CD4-positive, alpha-beta T cell (primary cell): ENCODE results near the gene ECT2L. TPM values are rescaled to one million over a fixed set of nuclear protein-coding genes. Genes with fewer than 3 reads are reported as not detected.

ENCODE experiments used
- ATAC-seq: fragments of 200-7000 bp; cut with Tn5 transposase; one replicate; pipeline ENCODE4 v1.10.0; 2022; ENCODE audit warnings: mild to moderate bottlenecking; ENCODE audit not compliant: poor library complexity
- CTCF ChIA-PET: fragments of 350-600 bp; sonication (Branson Sonifier 250); formaldehyde crosslinking; loops from one replicate; lab custom pipeline; 2021; ENCODE audit warnings: antibody characterized with exemption, inconsistent platforms; lab: Charles Lee
- POLR2A ChIA-PET: fragments of 350-600 bp; sonication (Branson Sonifier 250); formaldehyde crosslinking; loops from one replicate; lab custom pipeline; 2021; ENCODE audit warnings: antibody characterized with exemption, inconsistent platforms; lab: Charles Lee
- DNase-seq, 14 experiments: peaks; one replicate each; pipeline ENCODE4 v3.0.0-alpha.2; 2013 to 2020; ENCODE audit warnings: mixed read lengths in 2 of 14
- H3K27ac ChIP-seq, 2 donors: one replicate each; pipeline versions ENCODE4 v1.5.1 to v1.7.0; 2013; ENCODE audit warnings: low read length in 2 of 2, low read depth in 1 of 2, mild to moderate bottlenecking in 1 of 2
- H3K27me3 ChIP-seq, 2 experiments: 1 replicate in 1 of 2; 2 replicates in 1 of 2; pipeline versions ENCODE4 v1.6.1 to v1.7.0; 2013; ENCODE audit warnings: low read length in 2 of 2, control low read depth in 1 of 2, mild to moderate bottlenecking in 1 of 2, moderate library complexity in 1 of 2; ENCODE audit not compliant: insufficient read depth in 2 of 2, control insufficient read depth in 1 of 2
- H3K36me3 ChIP-seq: one replicate; pipeline ENCODE4 v1.6.1; 2013; ENCODE audit warnings: low read length, control low read depth; ENCODE audit not compliant: insufficient read depth
- H3K4me1 ChIP-seq: one replicate; pipeline ENCODE4 v1.6.1; 2013; ENCODE audit warnings: low read length, control low read depth; ENCODE audit not compliant: insufficient read depth
- H3K4me3 ChIP-seq: one replicate; pipeline ENCODE4 v1.5.1; 2013; ENCODE audit warnings: mild to moderate bottlenecking, low read length, moderate library complexity
- H3K9me3 ChIP-seq, 2 experiments: 1 replicate in 1 of 2; 2 replicates in 1 of 2; pipeline versions ENCODE4 v1.6.1 to v1.7.0; 2013; ENCODE audit warnings: low read length in 2 of 2, mild to moderate bottlenecking in 2 of 2, control low read depth in 1 of 2, moderate library complexity in 1 of 2; ENCODE audit not compliant: control insufficient read depth in 1 of 2, insufficient read depth in 1 of 2
- H3K27ac Mint-ChIP-seq: one replicate; pipeline ENCODE4 v1.8.0; 2020; ENCODE audit warnings: mixed read lengths
- H3K27me3 Mint-ChIP-seq: one replicate; pipeline ENCODE4 v1.8.0; 2021; ENCODE audit warnings: mixed read lengths
- H3K36me3 Mint-ChIP-seq: one replicate; pipeline ENCODE4 v1.8.0; 2021; ENCODE audit warnings: low read depth, mixed read lengths
- H3K4me1 Mint-ChIP-seq: one replicate; pipeline ENCODE4 v1.8.0; 2021; ENCODE audit warnings: low read depth, mixed read lengths
- H3K4me3 Mint-ChIP-seq: one replicate; pipeline ENCODE4 v1.8.0; 2020; ENCODE audit warnings: mild to moderate bottlenecking, mixed read lengths
- H3K9me3 Mint-ChIP-seq: one replicate; pipeline ENCODE4 v1.8.0; 2020; ENCODE audit warnings: mixed read lengths
- intact Hi-C, 2 experiments: fragments of 100-400 bp; cut with DNase I in 1 of 2; cut with micrococcal nuclease in 1 of 2; formaldehyde crosslinking; loops; one replicate each; pipeline versions ENCODE4 v1.15.1 to v1.9.0; 2023 to 2025; cut with DNase I, micrococcal nuclease
- total RNA-seq, 174 experiments: library from RNA in 2 of 174; stranded (reverse) in 2 of 174; gene quantifications; one replicate each; pipeline ENCODE4 v1.2.3 and lab custom pipeline; 2021 to 2026
- TF ChIP-seq, protein P1 (sequence below): fragments of 200-600 bp; IDR thresholded peaks from one replicate; pipeline ENCODE4 v1.8.0; 2022; ENCODE audit warnings: antibody characterized with exemption, mild to moderate bottlenecking

ECT2L gene
- total RNA-seq, 2 experiments from 2014 or later: not detected

GRCh38 chr6:138809677-138810076, 13.8 kb downstream of the ECT2L start:
- ATAC-seq (no peak), DNase-seq (no peak)
- H3K27me3 ChIP-seq: no peaks in the 10 kb centered on the region
- no peak overlapping the region for H3K27ac Mint-ChIP-seq
- H3K4me3 ChIP-seq: no peak overlapping the region
- TF ChIP-seq, protein P1, sequence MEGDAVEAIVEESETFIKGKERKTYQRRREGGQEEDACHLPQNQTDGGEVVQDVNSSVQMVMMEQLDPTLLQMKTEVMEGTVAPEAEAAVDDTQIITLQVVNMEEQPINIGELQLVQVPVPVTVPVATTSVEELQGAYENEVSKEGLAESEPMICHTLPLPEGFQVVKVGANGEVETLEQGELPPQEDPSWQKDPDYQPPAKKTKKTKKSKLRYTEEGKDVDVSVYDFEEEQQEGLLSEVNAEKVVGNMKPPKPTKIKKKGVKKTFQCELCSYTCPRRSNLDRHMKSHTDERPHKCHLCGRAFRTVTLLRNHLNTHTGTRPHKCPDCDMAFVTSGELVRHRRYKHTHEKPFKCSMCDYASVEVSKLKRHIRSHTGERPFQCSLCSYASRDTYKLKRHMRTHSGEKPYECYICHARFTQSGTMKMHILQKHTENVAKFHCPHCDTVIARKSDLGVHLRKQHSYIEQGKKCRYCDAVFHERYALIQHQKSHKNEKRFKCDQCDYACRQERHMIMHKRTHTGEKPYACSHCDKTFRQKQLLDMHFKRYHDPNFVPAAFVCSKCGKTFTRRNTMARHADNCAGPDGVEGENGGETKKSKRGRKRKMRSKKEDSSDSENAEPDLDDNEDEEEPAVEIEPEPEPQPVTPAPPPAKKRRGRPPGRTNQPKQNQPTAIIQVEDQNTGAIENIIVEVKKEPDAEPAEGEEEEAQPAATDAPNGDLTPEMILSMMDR: no peak
- ChIA-PET CTCF (no interaction called here), POLR2A (no interaction called here)
- no peaks in the 10 kb centered on the region for H3K9me3 ChIP-seq
- no peaks in the 10 kb centered on the region for H3K36me3 ChIP-seq
- H3K27ac ChIP-seq: no peak overlapping the region
- intact Hi-C loops: loop anchor here in 1 of 2 experiments (10.0 kb wide), 1 partner anchor 245 kb away; no protein-coding TSS in a partner anchor
- no peaks in the 10 kb centered on the region for H3K27me3 Mint-ChIP-seq
- no peaks in the 10 kb centered on the region for H3K36me3 Mint-ChIP-seq
- H3K4me1 ChIP-seq: no peaks in the 10 kb centered on the region
- no peak overlapping the region for H3K4me3 Mint-ChIP-seq
- no peaks in the 10 kb centered on the region for H3K9me3 Mint-ChIP-seq
- no peaks in the 10 kb centered on the region for H3K4me1 Mint-ChIP-seq

DNA sequence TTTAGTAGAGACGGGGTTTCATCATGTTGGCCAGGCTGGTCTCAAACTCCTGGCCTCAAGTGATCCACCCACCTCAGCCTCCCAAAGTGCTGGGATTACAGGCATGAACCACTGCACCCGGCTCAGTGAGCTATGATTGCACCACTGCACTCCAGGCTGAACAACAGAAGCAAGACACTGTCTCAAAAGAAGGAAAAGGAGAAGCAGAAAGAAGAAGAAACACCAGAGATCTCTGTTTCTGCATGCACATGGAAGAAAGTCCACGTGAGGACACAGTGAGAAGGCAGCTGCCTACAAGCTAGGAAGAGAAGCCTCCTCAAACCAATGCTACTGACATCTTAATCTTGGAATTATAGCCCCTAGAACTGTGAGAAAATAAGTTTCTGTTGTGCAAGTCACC, 16.0 kb downstream of the ECT2L start:
- no peaks in the 10 kb centered on the region for H3K27me3 ChIP-seq
- H3K9me3 Mint-ChIP-seq: no peaks in the 10 kb centered on the region
- H3K4me1 Mint-ChIP-seq: peaks cover 6% of the 10 kb centered on the region
- H3K4me1 ChIP-seq: no peaks in the 10 kb centered on the region
- CTCF ChIA-PET: no interaction called here
- H3K36me3 Mint-ChIP-seq: no peaks in the 10 kb centered on the region
- ATAC-seq: no peak
- no peak overlapping the region for H3K27ac Mint-ChIP-seq
- H3K27ac ChIP-seq: no peak overlapping the region
- intact Hi-C loops: loop anchor here in 1 of 2 experiments (10.0 kb wide), 1 partner anchor 243 kb away; no protein-coding TSS in a partner anchor
- TF ChIP-seq, protein P1: no peak
- no peaks in the 10 kb centered on the region for H3K27me3 Mint-ChIP-seq
- no peak for DNase-seq
- POLR2A ChIA-PET: no interaction called here
- H3K4me3 ChIP-seq: no peak overlapping the region
- no peaks in the 10 kb centered on the region for H3K9me3 ChIP-seq
- no peaks in the 10 kb centered on the region for H3K36me3 ChIP-seq
- no peak overlapping the region for H3K4me3 Mint-ChIP-seq

GRCh38 chr6:138814179-138814834, 18.4 kb downstream of the ECT2L start:
- H3K9me3 Mint-ChIP-seq: no peaks in the 10 kb centered on the region
- no peak overlapping the region for H3K27ac ChIP-seq
- no peaks in the 10 kb centered on the region for H3K36me3 ChIP-seq
- ChIA-PET POLR2A (no interaction called here), CTCF (interaction anchor here (0.5 kb wide), 1 partner anchor 287 kb away, joined by 4 read pairs; no protein-coding TSS in a partner anchor)
- peaks cover 6% of the 10 kb centered on the region for H3K4me1 Mint-ChIP-seq
- H3K4me3 Mint-ChIP-seq: no peak overlapping the region
- H3K9me3 ChIP-seq: no peaks in the 10 kb centered on the region
- TF ChIP-seq, protein P1: no peak
- H3K4me1 ChIP-seq: no peaks in the 10 kb centered on the region
- no peak for ATAC-seq
- H3K27ac Mint-ChIP-seq: no peak overlapping the region
- no peaks in the 10 kb centered on the region for H3K27me3 ChIP-seq
- no peaks in the 10 kb centered on the region for H3K27me3 Mint-ChIP-seq
- DNase-seq: no peak
- no peaks in the 10 kb centered on the region for H3K36me3 Mint-ChIP-seq
- H3K4me3 ChIP-seq: no peak overlapping the region
- intact Hi-C loops: loop anchor here in 1 of 2 experiments (10.0 kb wide), 1 partner anchor 240 kb away; no protein-coding TSS in a partner anchor
